CD8-positive, alpha-beta memory T cell (primary cell): ENCODE data around the gene DHRS13. TPM values are rescaled to one million over a fixed set of nuclear protein-coding genes. Genes with fewer than 3 reads are reported as not detected.
"Not testable (repeated sequence)": the region's sequence is repeated elsewhere in the genome, so short reads cannot be mapped to it uniquely, and the experiment has no call there.

ENCODE experiments used
- CTCF ChIA-PET: fragments of 350-600 bp; sonication (Branson Sonifier 250); formaldehyde crosslinking; loops from one replicate; lab custom pipeline; 2021; ENCODE audit warnings: antibody characterized with exemption; lab: Charles Lee
- POLR2A ChIA-PET: fragments of 350-600 bp; sonication (Branson Sonifier 250); formaldehyde crosslinking; loops from one replicate; lab custom pipeline; 2021; ENCODE audit warnings: antibody characterized with exemption; lab: Charles Lee
- DNase-seq, 5 donors: peaks; one replicate each; pipeline versions ENCODE4 v3.0.0 to v3.0.0-alpha.2; 2020 to 2022; ENCODE audit warnings: mixed read lengths in 1 of 5
- H3K27ac ChIP-seq: one replicate; pipeline ENCODE4 v1.7.0; 2013; ENCODE audit warnings: low read depth, mild to moderate bottlenecking, low read length, moderate library complexity
- H3K27me3 ChIP-seq: 2 replicates; pipeline ENCODE4 v1.7.0; 2013; ENCODE audit warnings: low read length, mild to moderate bottlenecking; ENCODE audit not compliant: insufficient read depth, poor library complexity, severe bottlenecking
- H3K36me3 ChIP-seq: 2 replicates; pipeline ENCODE4 v1.7.0; 2013; ENCODE audit warnings: mild to moderate bottlenecking, low read length, moderate library complexity; ENCODE audit not compliant: insufficient read depth
- H3K4me1 ChIP-seq: 2 replicates; pipeline ENCODE4 v1.7.0; 2013; ENCODE audit warnings: mild to moderate bottlenecking, low read length, moderate library complexity; ENCODE audit not compliant: insufficient read depth
- H3K4me3 ChIP-seq: 2 replicates; pipeline ENCODE4 v1.7.0; 2013; ENCODE audit warnings: mild to moderate bottlenecking, low read length
- H3K9me3 ChIP-seq: 2 replicates; pipeline ENCODE4 v1.7.0; 2013; ENCODE audit warnings: mild to moderate bottlenecking, low read length
- H3K27ac Mint-ChIP-seq, 8 donors: one replicate each; pipeline ENCODE4 v1.8.0; 2020 to 2021; ENCODE audit warnings: mixed read lengths in 8 of 8, mild to moderate bottlenecking in 6 of 8, inconsistent platforms in 3 of 8, moderate library complexity in 3 of 8
- H3K27me3 Mint-ChIP-seq, 2 donors: one replicate each; pipeline ENCODE4 v1.8.0; 2020 to 2021; ENCODE audit warnings: mixed read lengths in 2 of 2, mild to moderate bottlenecking in 1 of 2, moderate library complexity in 1 of 2
- H3K36me3 Mint-ChIP-seq, 3 donors: one replicate each; pipeline ENCODE4 v1.8.0; 2020 to 2021; ENCODE audit warnings: mixed read lengths in 3 of 3, inconsistent platforms in 1 of 3, mild to moderate bottlenecking in 1 of 3
- H3K4me1 Mint-ChIP-seq, 3 donors: one replicate each; pipeline ENCODE4 v1.8.0; 2020 to 2021; ENCODE audit warnings: mixed read lengths in 3 of 3, inconsistent platforms in 1 of 3, mild to moderate bottlenecking in 1 of 3
- H3K4me3 Mint-ChIP-seq, 7 donors: one replicate each; pipeline ENCODE4 v1.8.0; 2020 to 2021; ENCODE audit warnings: mixed read lengths in 7 of 7, mild to moderate bottlenecking in 6 of 7, moderate library complexity in 4 of 7, inconsistent platforms in 2 of 7
- H3K9me3 Mint-ChIP-seq, 5 donors: one replicate each; pipeline ENCODE4 v1.8.0; 2020 to 2022; ENCODE audit warnings: mixed read lengths in 5 of 5, mild to moderate bottlenecking in 3 of 5, moderate library complexity in 2 of 5, inconsistent platforms in 1 of 5
- polyA plus RNA-seq: library from polyadenylated mRNA; unstranded; fragments of 300-500 nt; fragmentation: Illumina TruSeq; gene quantifications from one replicate; pipeline ENCODE4 v1.2.3, GENCODE V29; 2021
- total RNA-seq, 2 experiments: library from RNA; stranded (reverse); gene quantifications; one replicate each; pipeline ENCODE4 v1.2.3, GENCODE V29; 2021

Gene DHRS13
- total and polyA plus RNA-seq, 3 experiments from 2014 or later = 26.5 to 34.7 (median 32.6) TPM

- no peak overlapping the region for H3K4me3 ChIP-seq
- CTCF ChIA-PET = interaction anchor here (0.7 to 4.9 kb wide), 6 partner anchors 13 to 178 kb away, joined by 3 to 31 read pairs (median 16); partner anchors contain the start of gene TLCD1
- no peaks in the 10 kb centered on the region for H3K27me3 ChIP-seq
- H3K4me1 ChIP-seq = peaks cover 27% of the 10 kb centered on the region
- POLR2A ChIA-PET = interaction anchor here (0.9 kb wide), 1 partner anchor 177 kb away, joined by 4 read pairs; no protein-coding TSS in a partner anchor
- no peak overlapping the region for H3K27ac ChIP-seq
- Mint-ChIP-seq H3K27ac (peak overlapping the region in 7 of 8 donors; percentile 18 to 90 (median 45)), H3K4me1 (peaks cover 23 to 33% (median 28%) of the 10 kb centered on the region in 3 donors), H3K4me3 (peak overlapping the region in 1 of 7 donors; percentile 25), H3K36me3 (peaks cover 0 to 61% (median 9%) of the 10 kb centered on the region in 3 donors), H3K27me3 (no peaks in the 10 kb centered on the region), H3K9me3 (no peaks in the 10 kb centered on the region)
- no peak for DNase-seq
- no peaks in the 10 kb centered on the region for H3K9me3 ChIP-seq
- peaks cover 32% of the 10 kb centered on the region for H3K36me3 ChIP-seq
These were observed 1.9 kb upstream of the DHRS13 start for GRCh38 chr17:28904800-28905199.

DNA sequence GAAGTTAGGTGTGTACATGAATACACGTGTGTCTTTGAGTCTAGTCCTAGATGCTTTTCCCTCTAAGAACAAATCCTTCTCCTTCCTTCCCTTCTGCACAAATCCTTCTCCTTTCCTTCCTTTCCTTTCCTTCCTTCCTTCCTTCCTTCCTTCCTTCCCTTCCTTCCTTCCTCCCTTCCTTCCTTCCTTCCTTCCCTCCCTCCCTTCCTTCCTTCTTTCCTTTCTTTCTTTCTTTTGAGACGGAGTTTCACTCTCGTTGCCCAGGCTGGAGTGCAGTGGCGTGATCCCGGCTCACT lies 615 bp upstream of the DHRS13 start:
- not testable (repeated sequence) for H3K9me3 Mint-ChIP-seq, H3K27ac ChIP-seq, H3K4me3 ChIP-seq, H3K27me3 Mint-ChIP-seq, DNase-seq, H3K9me3 ChIP-seq, H3K27me3 ChIP-seq
- H3K27ac Mint-ChIP-seq = peak overlapping the region; percentile 78 to 94 (median 90)
- H3K4me3 Mint-ChIP-seq = peak overlapping the region in 6 of 7 donors; percentile 43 to 90 (median 72)
- ChIA-PET CTCF (interaction anchor here (0.6 to 4.9 kb wide), 10 partner anchors 10 to 176 kb away, joined by 3 to 31 read pairs (median 8); partner anchors contain the start of genes NEK8, PHF12 and TLCD1), POLR2A (interaction anchor here (0.7 to 1.1 kb wide), 3 partner anchors 36 to 184 kb away, joined by 5 to 13 read pairs (median 8); partner anchors contain the start of gene RPL23A)
- Histone ChIP-seq H3K36me3 (peaks cover 22% of the 10 kb centered on the region), H3K4me1 (peaks cover 37% of the 10 kb centered on the region)
- peaks cover 0 to 55% (median 10%) of the 10 kb centered on the region in 3 donors for H3K36me3 Mint-ChIP-seq
- peaks cover 30 to 44% (median 34%) of the 10 kb centered on the region in 3 donors for H3K4me1 Mint-ChIP-seq

- no peaks in the 10 kb centered on the region for H3K27me3 Mint-ChIP-seq
- H3K4me1 ChIP-seq = peaks cover 45% of the 10 kb centered on the region
- ChIA-PET POLR2A (interaction anchor here (0.5 to 1.9 kb wide), 8 partner anchors 10 to 182 kb away, joined by 3 to 10 read pairs (median 3); partner anchors contain the start of genes PHF12 and RPL23A), CTCF (interaction anchor here (0.7 to 4.9 kb wide), 27 partner anchors 8 to 175 kb away, joined by 3 to 31 read pairs (median 4); partner anchors contain the start of genes FAM222B, NEK8 and TLCD1)
- H3K9me3 ChIP-seq = no peaks in the 10 kb centered on the region
- no peaks in the 10 kb centered on the region for H3K9me3 Mint-ChIP-seq
- H3K36me3 ChIP-seq = peaks cover 9% of the 10 kb centered on the region
- H3K4me3 Mint-ChIP-seq = peak overlapping the region; percentile 87 to 95 (median 92)
- peak in 1 of 5 donors; percentile 27 for DNase-seq
- H3K27me3 ChIP-seq = no peaks in the 10 kb centered on the region
- H3K4me1 Mint-ChIP-seq = peaks cover 35 to 52% (median 41%) of the 10 kb centered on the region in 3 donors
- peak overlapping the region; percentile 71 for H3K4me3 ChIP-seq
- peaks cover 0 to 48% (median 9%) of the 10 kb centered on the region in 3 donors for H3K36me3 Mint-ChIP-seq
- H3K27ac Mint-ChIP-seq = peak overlapping the region; percentile 70 to 98 (median 96)
- H3K27ac ChIP-seq = peak overlapping the region; percentile 82
These were observed 737 bp downstream of the DHRS13 start for GRCh38 chr17:28901866-28902818.

DNA sequence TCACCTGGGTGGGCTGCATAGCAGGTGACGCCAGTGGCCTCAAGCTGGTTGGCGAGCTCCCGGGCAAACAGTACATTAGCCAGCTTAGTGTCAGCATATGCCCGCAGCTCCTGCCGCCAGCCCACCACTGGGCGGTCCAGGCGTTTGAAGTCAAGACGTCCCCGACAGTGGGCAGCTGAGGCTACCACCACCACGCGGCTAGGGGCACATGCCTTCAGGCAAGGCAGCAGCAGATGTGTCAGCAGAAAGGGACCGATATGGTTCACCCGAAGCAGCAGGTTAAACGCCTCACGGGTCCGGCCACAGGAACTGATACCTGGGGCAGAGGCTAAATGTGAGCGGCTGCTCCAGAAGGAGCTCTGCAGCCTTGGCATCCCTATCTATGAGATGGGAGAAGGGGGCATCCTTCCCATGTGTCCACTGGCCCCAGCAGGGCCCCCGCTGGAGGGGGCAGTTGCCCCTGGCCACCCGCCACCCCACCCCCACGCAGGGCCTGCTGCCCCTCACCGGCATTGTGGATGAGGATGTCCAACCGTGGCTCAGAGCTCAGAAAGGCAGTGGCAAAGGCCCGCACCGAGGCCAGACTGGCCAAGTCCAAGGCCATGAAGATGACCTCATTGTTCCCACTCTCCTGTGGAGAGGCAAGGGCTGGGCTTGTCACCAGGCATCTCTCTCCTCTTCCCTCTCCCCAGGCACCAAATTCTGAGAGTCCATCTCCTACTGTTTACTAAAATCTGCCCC lies 1.7 kb downstream of the DHRS13 start:
- H3K27me3 ChIP-seq = no peaks in the 10 kb centered on the region
- H3K4me3 ChIP-seq = peak overlapping the region; percentile 71
- H3K9me3 ChIP-seq = no peaks in the 10 kb centered on the region
- ChIA-PET CTCF (interaction anchor here (0.8 to 4.9 kb wide), 12 partner anchors 7 to 174 kb away, joined by 3 to 31 read pairs (median 5); partner anchors contain the start of genes FAM222B, NEK8 and TLCD1), POLR2A (interaction anchor here (1.9 kb wide), 1 partner anchor 48 kb away, joined by 10 read pairs; no protein-coding TSS in a partner anchor)
- H3K27ac Mint-ChIP-seq = peak overlapping the region in 6 of 8 donors; percentile 43 to 97 (median 92)
- H3K4me1 ChIP-seq = peaks cover 50% of the 10 kb centered on the region
- no peaks in the 10 kb centered on the region for H3K27me3 Mint-ChIP-seq
- H3K36me3 ChIP-seq = peaks cover 5% of the 10 kb centered on the region
- peaks cover 0 to 46% (median 9%) of the 10 kb centered on the region in 3 donors for H3K36me3 Mint-ChIP-seq
- peak overlapping the region; percentile 87 to 95 (median 92) for H3K4me3 Mint-ChIP-seq
- peaks cover 44 to 61% (median 49%) of the 10 kb centered on the region in 3 donors for H3K4me1 Mint-ChIP-seq
- peak overlapping the region; percentile 82 for H3K27ac ChIP-seq
- H3K9me3 Mint-ChIP-seq = no peaks in the 10 kb centered on the region
- DNase-seq = no peak

DNA sequence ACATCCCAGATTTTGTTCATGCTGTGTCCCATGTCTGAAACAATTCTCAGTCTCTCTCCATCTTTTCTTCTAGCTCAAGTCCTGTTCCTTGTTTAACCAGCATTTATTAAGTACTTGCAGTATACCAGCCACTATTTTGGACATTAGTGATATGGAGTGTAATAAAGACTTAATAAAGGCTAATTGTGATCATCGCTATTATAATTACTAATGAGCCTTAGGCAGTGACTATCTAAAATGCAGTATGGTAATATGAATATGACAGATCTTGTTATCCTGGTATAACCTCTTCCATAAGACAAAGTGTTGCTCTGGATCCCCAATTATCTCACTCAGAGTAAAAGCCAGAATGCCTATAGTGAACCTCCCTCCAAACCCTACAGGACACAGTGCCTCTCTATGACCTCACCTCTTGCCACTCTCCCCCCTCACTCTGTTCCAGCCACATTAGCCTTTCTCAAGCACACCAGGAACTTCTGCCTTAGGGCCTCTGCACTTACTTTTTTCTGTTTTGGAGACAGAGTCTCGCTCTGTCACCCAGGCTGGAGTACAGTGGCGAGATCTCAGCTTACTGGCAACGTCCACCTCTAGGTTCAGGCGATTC lies 3.6 kb downstream of the DHRS13 start:
- ChIA-PET CTCF (interaction anchor here (1.0 to 3.2 kb wide), 6 partner anchors 24 to 218 kb away, joined by 3 to 12 read pairs (median 4); partner anchors contain the start of gene TLCD1), POLR2A (interaction anchor here (3.1 kb wide), 1 partner anchor 51 kb away, joined by 28 read pairs; the partner anchor contains the start of gene PHF12)
- H3K4me1 ChIP-seq = peaks cover 60% of the 10 kb centered on the region

GRCh38 chr17:28898527-28898955 lies 4.3 kb downstream of the DHRS13 start:
- peak overlapping the region; percentile 59 to 98 (median 96) for H3K4me3 Mint-ChIP-seq
- peaks cover 64% of the 10 kb centered on the region for H3K4me1 ChIP-seq

More for the DNA sequence above, 3.6 kb downstream of the DHRS13 start:
- peaks cover 0 to 35% (median 8%) of the 10 kb centered on the region in 3 donors for H3K36me3 Mint-ChIP-seq
- no peak for DNase-seq
- H3K4me3 Mint-ChIP-seq = peak overlapping the region in 6 of 7 donors; percentile 18 to 88 (median 62)
- H3K4me1 Mint-ChIP-seq = peaks cover 54 to 74% (median 60%) of the 10 kb centered on the region in 3 donors
- peaks cover 5% of the 10 kb centered on the region for H3K36me3 ChIP-seq
- no peak overlapping the region for H3K4me3 ChIP-seq
- no peaks in the 10 kb centered on the region for H3K9me3 Mint-ChIP-seq
- peak overlapping the region; percentile 13 to 94 (median 73) for H3K27ac Mint-ChIP-seq
- H3K27ac ChIP-seq = no peak overlapping the region
- no peaks in the 10 kb centered on the region for H3K9me3 ChIP-seq
- no peaks in the 10 kb centered on the region for H3K27me3 Mint-ChIP-seq
- H3K27me3 ChIP-seq = no peaks in the 10 kb centered on the region

More at GRCh38 chr17:28898527-28898955, 4.3 kb downstream of the DHRS13 start:
- Mint-ChIP-seq H3K9me3 (no peaks in the 10 kb centered on the region), H3K36me3 (peaks cover 0 to 36% (median 8%) of the 10 kb centered on the region in 3 donors), H3K27me3 (no peaks in the 10 kb centered on the region), H3K27ac (peak overlapping the region in 6 of 8 donors; percentile 37 to 97 (median 94)), H3K4me1 (peaks cover 58 to 76% (median 61%) of the 10 kb centered on the region in 3 donors)
- Histone ChIP-seq H3K27me3 (no peaks in the 10 kb centered on the region), H3K9me3 (no peaks in the 10 kb centered on the region), H3K36me3 (peaks cover 5% of the 10 kb centered on the region), H3K27ac (no peak overlapping the region), H3K4me3 (no peak overlapping the region)
- CTCF ChIA-PET = interaction anchor here (0.9 to 3.2 kb wide), 12 partner anchors 8 to 219 kb away, joined by 3 to 16 read pairs (median 4); partner anchors contain the start of genes PHF12 and TLCD1
- POLR2A ChIA-PET = interaction anchor here (0.7 to 3.1 kb wide), 3 partner anchors 12 to 171 kb away, joined by 3 to 28 read pairs (median 3); partner anchors contain the start of gene PHF12
- DNase-seq = no peak
